Activated T-cell treated with anti-CD3 and anti-CD28 coated beads, Interleukin-2, amount 50 U/mL, for 24 hours (primary cell): Measurements from ENCODE around the gene XIRP2.

Source experiments
- DNase-seq: peaks from one replicate; pipeline ENCODE4 v3.0.0-alpha.2; 2020
- H3K27ac Mint-ChIP-seq: 2 replicates; pipeline ENCODE4 v1.8.0; 2020; ENCODE audit warnings: mild to moderate bottlenecking, mixed read lengths
- H3K27me3 Mint-ChIP-seq: 2 replicates; pipeline ENCODE4 v1.8.0; 2020; ENCODE audit warnings: mixed read lengths
- H3K36me3 Mint-ChIP-seq: 2 replicates; pipeline ENCODE4 v1.8.0; 2020; ENCODE audit warnings: low read depth, mixed read lengths
- H3K4me1 Mint-ChIP-seq: 2 replicates; pipeline ENCODE4 v1.8.0; 2020; ENCODE audit warnings: low read depth, mixed read lengths
- H3K4me3 Mint-ChIP-seq: 2 replicates; pipeline ENCODE4 v1.8.0; 2020; ENCODE audit warnings: mild to moderate bottlenecking, moderate library complexity, mixed read lengths
- H3K9me3 Mint-ChIP-seq: 2 replicates; pipeline ENCODE4 v1.8.0; 2020; ENCODE audit warnings: mixed read lengths

Gene XIRP2

GRCh38 chr2:167126165-167126564 lies 237.9 kb downstream of the XIRP2 start:
- Mint-ChIP-seq H3K4me1 (no peaks in the 10 kb centered on the region), H3K4me3 (no peak overlapping the region), H3K9me3 (no peaks in the 10 kb centered on the region), H3K27ac (no peak overlapping the region), H3K27me3 (no peaks in the 10 kb centered on the region), H3K36me3 (no peaks in the 10 kb centered on the region)
- DNase-seq, result no peak

GRCh38 chr2:167127135-167127534 lies 238.9 kb downstream of the XIRP2 start:
- Mint-ChIP-seq H3K4me3 (no peak overlapping the region), H3K4me1 (no peaks in the 10 kb centered on the region), H3K9me3 (no peaks in the 10 kb centered on the region), H3K36me3 (no peaks in the 10 kb centered on the region), H3K27ac (no peak overlapping the region), H3K27me3 (no peaks in the 10 kb centered on the region)
- no peak for DNase-seq

- H3K27ac Mint-ChIP-seq, result no peak overlapping the region
- no peak for DNase-seq
- H3K36me3 Mint-ChIP-seq, result no peaks in the 10 kb centered on the region
- no peak overlapping the region for H3K4me3 Mint-ChIP-seq
- no peaks in the 10 kb centered on the region for H3K4me1 Mint-ChIP-seq
- no peaks in the 10 kb centered on the region for H3K9me3 Mint-ChIP-seq
- no peaks in the 10 kb centered on the region for H3K27me3 Mint-ChIP-seq
These were observed 239.8 kb downstream of the XIRP2 start for GRCh38 chr2:167128130-167128529.

- no peaks in the 10 kb centered on the region for H3K9me3 Mint-ChIP-seq
- no peak for DNase-seq
- no peak overlapping the region for H3K4me3 Mint-ChIP-seq
- no peaks in the 10 kb centered on the region for H3K27me3 Mint-ChIP-seq
- H3K4me1 Mint-ChIP-seq, result peaks cover 5% of the 10 kb centered on the region
- H3K36me3 Mint-ChIP-seq, result no peaks in the 10 kb centered on the region
- H3K27ac Mint-ChIP-seq, result no peak overlapping the region
These were observed 243.8 kb downstream of the XIRP2 start for GRCh38 chr2:167132066-167132465.

- Mint-ChIP-seq H3K4me1 (peaks cover 5% of the 10 kb centered on the region), H3K36me3 (no peaks in the 10 kb centered on the region), H3K9me3 (no peaks in the 10 kb centered on the region), H3K27me3 (no peaks in the 10 kb centered on the region), H3K4me3 (no peak overlapping the region), H3K27ac (no peak overlapping the region)
- no peak for DNase-seq
These were observed 244.8 kb downstream of the XIRP2 start for GRCh38 chr2:167132906-167133555.

- Mint-ChIP-seq H3K27ac (no peak overlapping the region), H3K9me3 (no peaks in the 10 kb centered on the region), H3K27me3 (no peaks in the 10 kb centered on the region), H3K4me3 (no peak overlapping the region), H3K36me3 (no peaks in the 10 kb centered on the region), H3K4me1 (peaks cover 5% of the 10 kb centered on the region)
- no peak for DNase-seq
These were observed 245.3 kb downstream of the XIRP2 start for GRCh38 chr2:167133614-167134013.

GRCh38 chr2:167134381-167135072 lies 246.2 kb downstream of the XIRP2 start:
- Mint-ChIP-seq H3K27ac (no peak overlapping the region), H3K9me3 (no peaks in the 10 kb centered on the region), H3K27me3 (no peaks in the 10 kb centered on the region), H3K4me1 (peaks cover 5% of the 10 kb centered on the region), H3K36me3 (no peaks in the 10 kb centered on the region), H3K4me3 (no peak overlapping the region)
- DNase-seq, result no peak

- Mint-ChIP-seq H3K9me3 (no peaks in the 10 kb centered on the region), H3K27ac (no peak overlapping the region), H3K36me3 (no peaks in the 10 kb centered on the region), H3K4me3 (no peak overlapping the region), H3K27me3 (no peaks in the 10 kb centered on the region), H3K4me1 (peaks cover 5% of the 10 kb centered on the region)
- no peak for DNase-seq
These were observed 247.4 kb downstream of the XIRP2 start for GRCh38 chr2:167135706-167136105.

GRCh38 chr2:167136879-167137596 lies 248.8 kb downstream of the XIRP2 start:
- Mint-ChIP-seq H3K27me3 (no peaks in the 10 kb centered on the region), H3K27ac (no peak overlapping the region), H3K9me3 (no peaks in the 10 kb centered on the region), H3K4me3 (no peak overlapping the region), H3K4me1 (peaks cover 5% of the 10 kb centered on the region), H3K36me3 (no peaks in the 10 kb centered on the region)
- DNase-seq, result no peak

GRCh38 chr2:167140330-167140729 lies 252.1 kb downstream of the XIRP2 start:
- DNase-seq, result no peak
- Mint-ChIP-seq H3K4me3 (no peak overlapping the region), H3K36me3 (no peaks in the 10 kb centered on the region), H3K27ac (no peak overlapping the region), H3K9me3 (no peaks in the 10 kb centered on the region), H3K27me3 (no peaks in the 10 kb centered on the region), H3K4me1 (peaks cover 5% of the 10 kb centered on the region)

- H3K4me3 Mint-ChIP-seq, result no peak overlapping the region
- H3K36me3 Mint-ChIP-seq, result no peaks in the 10 kb centered on the region
- no peaks in the 10 kb centered on the region for H3K9me3 Mint-ChIP-seq
- H3K27ac Mint-ChIP-seq, result no peak overlapping the region
- DNase-seq, result no peak
- H3K4me1 Mint-ChIP-seq, result peaks cover 2% of the 10 kb centered on the region
- H3K27me3 Mint-ChIP-seq, result no peaks in the 10 kb centered on the region
These were observed 252.5 kb downstream of the XIRP2 start for GRCh38 chr2:167140767-167141166.

GRCh38 chr2:167142554-167142953 lies 254.3 kb downstream of the XIRP2 start:
- H3K27me3 Mint-ChIP-seq, result no peaks in the 10 kb centered on the region
- no peak for DNase-seq
- H3K4me1 Mint-ChIP-seq, result no peaks in the 10 kb centered on the region
- no peak overlapping the region for H3K4me3 Mint-ChIP-seq
- no peaks in the 10 kb centered on the region for H3K36me3 Mint-ChIP-seq
- no peaks in the 10 kb centered on the region for H3K9me3 Mint-ChIP-seq
- H3K27ac Mint-ChIP-seq, result no peak overlapping the region

GRCh38 chr2:167144179-167144898 lies 256.1 kb downstream of the XIRP2 start:
- Mint-ChIP-seq H3K4me3 (no peak overlapping the region), H3K36me3 (no peaks in the 10 kb centered on the region), H3K27ac (no peak overlapping the region), H3K9me3 (no peaks in the 10 kb centered on the region), H3K27me3 (no peaks in the 10 kb centered on the region), H3K4me1 (no peaks in the 10 kb centered on the region)
- DNase-seq, result no peak

GRCh38 chr2:167147271-167147941 lies 259.1 kb downstream of the XIRP2 start:
- H3K9me3 Mint-ChIP-seq, result no peaks in the 10 kb centered on the region
- DNase-seq, result no peak
- no peak overlapping the region for H3K27ac Mint-ChIP-seq
- H3K4me1 Mint-ChIP-seq, result no peaks in the 10 kb centered on the region
- no peaks in the 10 kb centered on the region for H3K36me3 Mint-ChIP-seq
- H3K4me3 Mint-ChIP-seq, result no peak overlapping the region
- no peaks in the 10 kb centered on the region for H3K27me3 Mint-ChIP-seq
